SK-N-SH (cell line): Measurements from ENCODE around the gene PET100.

Experiments
- CTCF ChIP-seq: fragments of 200-600 bp; sonication (generic); IDR thresholded peaks from 2 replicates; pipeline ENCODE4 v1.6.1; 2017; ENCODE audit warnings: antibody characterized with exemption, mild to moderate bottlenecking, moderate library complexity
- ELF1 ChIP-seq: IDR thresholded peaks from 2 replicates; pipeline ENCODE4 v1.4.0; 2012
- EZH2phosphoT487 ChIP-seq: fragments of 200-600 bp; sonication (generic); IDR thresholded peaks from 2 replicates; pipeline ENCODE4 v1.6.1; 2017; ENCODE audit warnings: low read depth, mixed run types, mild to moderate bottlenecking, antibody characterized with exemption, moderate library complexity, borderline replicate concordance
- FOXM1 ChIP-seq: IDR thresholded peaks from 2 replicates; pipeline ENCODE4 v1.4.0; 2012; ENCODE audit warnings: low read depth, mild to moderate bottlenecking
- NFIC ChIP-seq: IDR thresholded peaks from 2 replicates; pipeline ENCODE4 v1.4.0; 2012; ENCODE audit warnings: borderline replicate concordance
- POLR2AphosphoS5 ChIP-seq: IDR thresholded peaks from 2 replicates; pipeline ENCODE4 v1.6.1; 2012; ENCODE audit warnings: low read depth, low read length
- SMC3 ChIP-seq: IDR thresholded peaks from 2 replicates; pipeline ENCODE4 v1.6.1; 2012; ENCODE audit warnings: low read depth, low read length, improper control_type of control experiment
- TAF1 ChIP-seq: IDR thresholded peaks from 2 replicates; pipeline ENCODE4 v1.6.1; 2012; ENCODE audit warnings: low read depth, mild to moderate bottlenecking, low read length, moderate library complexity, borderline replicate concordance
- USF2 ChIP-seq: fragments of 150-350 bp; IDR thresholded peaks from 2 replicates; pipeline ENCODE4 v1.6.1; 2017; ENCODE audit warnings: antibody characterized with exemption, low read length, low read depth, borderline replicate concordance
- YY1 ChIP-seq: IDR thresholded peaks from 2 replicates; pipeline ENCODE4 v1.4.0; 2012; ENCODE audit warnings: low read depth, mild to moderate bottlenecking

- TF ChIP-seq CTCF, result no peak
- TF ChIP-seq TAF1, result no peak
- TF ChIP-seq POLR2AphosphoS5, result no peak
- no peak for TF ChIP-seq USF2
- TF ChIP-seq EZH2phosphoT487, result no peak
- TF ChIP-seq SMC3, result no peak
- TF ChIP-seq FOXM1, result no peak
- TF ChIP-seq NFIC, result no peak
- no peak for TF ChIP-seq YY1
- TF ChIP-seq ELF1, result no peak
Observed at GRCh38 chr19:7676376-7676775, 46.8 kb downstream of the PET100 start.
